ENCODE data around the gene TBC1D22A. TPM values are rescaled to one million over a fixed set of nuclear protein-coding genes. Genes with fewer than 3 reads are reported as not detected.

The TBC1D22A gene
- total and polyA plus RNA-seq, 10 of the 15 experiments (the other 5 are each of a cell fraction or from before 2014, with no cell fraction given), result 0.63 to 44.7 (median 27.4) TPM

DNA sequence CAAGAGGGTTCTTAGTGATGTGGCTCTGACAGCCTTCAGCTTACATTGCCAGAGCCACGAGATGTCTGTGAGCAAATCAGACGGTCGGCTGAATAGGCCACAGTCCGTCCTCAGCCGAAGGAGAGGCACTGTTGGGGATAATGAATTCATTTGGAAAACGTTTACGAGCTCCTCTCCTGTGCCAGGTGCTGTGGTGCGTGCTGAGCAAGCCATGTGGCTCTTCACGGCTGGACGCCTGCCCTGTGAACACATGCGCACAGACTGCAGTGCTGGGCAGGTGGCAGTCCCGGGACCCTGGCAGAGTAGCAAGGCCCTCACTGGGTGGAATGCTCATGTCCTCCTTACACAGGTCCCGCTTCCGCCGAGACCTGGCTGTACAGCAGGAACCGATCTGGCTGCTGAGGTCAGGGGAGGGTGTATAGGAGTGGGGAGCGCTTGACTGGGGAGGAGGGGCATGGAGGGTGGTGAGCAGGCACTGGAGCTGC is 6.8 kb downstream of the TBC1D22A start (continued):
- 0 out of 2 replicates have a peak, but pooled peaks have one; percentile 15 for TF ChIP-seq ZNF592 (IDR thresholded peaks at IDR 0.05)
- TF ChIP-seq NBN (IDR thresholded peaks at IDR 0.05), result no peak
- no peak for TF ChIP-seq HSF1 (IDR thresholded peaks at IDR 0.05; ENCODE audit: low read depth, low read length)
- TF ChIP-seq, protein P1, sequence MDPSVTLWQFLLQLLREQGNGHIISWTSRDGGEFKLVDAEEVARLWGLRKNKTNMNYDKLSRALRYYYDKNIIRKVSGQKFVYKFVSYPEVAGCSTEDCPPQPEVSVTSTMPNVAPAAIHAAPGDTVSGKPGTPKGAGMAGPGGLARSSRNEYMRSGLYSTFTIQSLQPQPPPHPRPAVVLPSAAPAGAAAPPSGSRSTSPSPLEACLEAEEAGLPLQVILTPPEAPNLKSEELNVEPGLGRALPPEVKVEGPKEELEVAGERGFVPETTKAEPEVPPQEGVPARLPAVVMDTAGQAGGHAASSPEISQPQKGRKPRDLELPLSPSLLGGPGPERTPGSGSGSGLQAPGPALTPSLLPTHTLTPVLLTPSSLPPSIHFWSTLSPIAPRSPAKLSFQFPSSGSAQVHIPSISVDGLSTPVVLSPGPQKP (IDR thresholded peaks at IDR 0.05; ENCODE audit: low read depth, low read length), result no peak
- peak; percentile 40 to 59; a peak in 2 of 4 replicates for TF ChIP-seq BHLHE40 (IDR thresholded peaks at IDR 0.05; ENCODE audit: borderline replicate concordance in 1 of 2, low read depth in 2 of 2, low read length in 1 of 2)
- peak; percentile 89 for TF ChIP-seq TCF12 (IDR thresholded peaks at IDR 0.05; ENCODE audit: low read depth, low read length)
- peak; percentile 70 for TF ChIP-seq MXI1 (IDR thresholded peaks at IDR 0.05; ENCODE audit: low read depth, low read length)
- TF ChIP-seq EED (IDR thresholded peaks at IDR 0.05; ENCODE audit: low read depth), result peak; percentile 45; the same call in 1 of the 2 replicates
- no peak for TF ChIP-seq RAD21 (IDR thresholded peaks at IDR 0.05; ENCODE audit: insufficient read depth, low read depth, low read length)
- no peak for TF ChIP-seq CTCF (IDR thresholded peaks at IDR 0.05 in 2 of 3, conservative IDR thresholded peaks at IDR 0.05 in 1 of 3; ENCODE audit: control insufficient read depth in 2 of 3, extremely low read depth in 1 of 3, insufficient read depth in 1 of 3, low read depth in 3 of 3, low read length in 3 of 3)

Data from GM12878 (cell line).